Muscle of leg (tissue), 11 donors: Measurements from ENCODE around the gene PIGX. TPM values are rescaled to one million over a fixed set of nuclear protein-coding genes. Genes with fewer than 3 reads are reported as not detected.

Source experiments
- DNase-seq: peaks from one replicate; pipeline ENCODE4 v3.0.0; 2013
- H3K27ac ChIP-seq: one replicate; pipeline ENCODE4 v1.5.1; 2013; ENCODE audit warnings: mild to moderate bottlenecking, low read length, control low read depth
- H3K27me3 ChIP-seq: one replicate; pipeline ENCODE4 v1.6.1; 2013; ENCODE audit warnings: low read length; ENCODE audit not compliant: control insufficient read depth, insufficient read depth
- H3K36me3 ChIP-seq: one replicate; pipeline ENCODE4 v1.6.1; 2013; ENCODE audit warnings: low read length; ENCODE audit not compliant: control insufficient read depth, insufficient read depth
- H3K4me1 ChIP-seq: one replicate; pipeline ENCODE4 v1.6.1; 2013; ENCODE audit warnings: low read length; ENCODE audit not compliant: control insufficient read depth, insufficient read depth
- H3K4me3 ChIP-seq: one replicate; pipeline ENCODE4 v1.5.1; 2013; ENCODE audit warnings: low read length, control low read depth
- H3K9me3 ChIP-seq: replicated peaks from 2 replicates; pipeline ENCODE4 v1.6.1; 2013; ENCODE audit warnings: low read depth, low read length; ENCODE audit not compliant: control insufficient read depth
- WGBS: methylation state at CpG from one replicate; pipeline ENCODE4 v1.1.5; 2013; ENCODE audit warnings: missing lambda C conversion rate; ENCODE audit not compliant: insufficient coverage; 5-methylcytosine and 5-hydroxymethylcytosine counted together
- polyA plus RNA-seq, 8 donors: library from polyadenylated mRNA; unstranded; fragments of 120-200 nt; gene quantifications; one replicate each; pipeline versions ENCODE4 v1.2.1 to v1.2.3, GENCODE V29; 2013; ENCODE audit warnings: inconsistent platforms in 1 of 8, low replicate concordance in 1 of 8; ENCODE audit not compliant: insufficient read length in 8 of 8, insufficient read depth in 1 of 8
- total RNA-seq: library from RNA; stranded (reverse); fragments of 120-200 nt; gene quantifications from one replicate; pipeline ENCODE4 v1.2.4, GENCODE V29; 2013

PIGX gene
- total and polyA plus RNA-seq, 9 donors: 14.7 to 22.0 (median 17.5) TPM

DNA sequence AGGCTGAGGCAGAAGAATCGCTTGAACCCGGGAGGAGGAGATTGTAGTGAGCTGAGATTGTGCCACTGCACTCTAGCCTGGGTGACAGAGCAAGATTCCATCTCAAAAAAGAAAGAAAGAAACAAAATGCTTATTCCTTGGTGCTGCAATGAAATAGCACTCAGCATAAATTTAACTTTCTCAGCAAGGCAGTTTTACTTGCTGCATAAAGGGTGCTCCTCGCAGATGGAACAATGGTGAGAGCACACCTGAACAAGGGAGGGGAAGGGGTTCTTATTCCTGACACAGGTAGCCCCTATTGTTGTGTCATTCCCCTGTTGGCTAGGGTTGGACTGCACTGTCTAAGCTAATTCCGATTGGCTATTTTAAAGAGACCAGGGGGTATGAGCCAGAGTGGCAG lies 44.6 kb downstream of the PIGX start:
- H3K9me3 ChIP-seq: peaks cover 2% of the 10 kb centered on the region
- no peaks in the 10 kb centered on the region for H3K4me1 ChIP-seq
- no peak overlapping the region for H3K4me3 ChIP-seq
- H3K27me3 ChIP-seq: no peaks in the 10 kb centered on the region
- no peak for DNase-seq
- WGBS: 100% methylated on average over 4 of the region's 4 CpGs
- H3K27ac ChIP-seq: no peak overlapping the region
- peaks cover 6% of the 10 kb centered on the region for H3K36me3 ChIP-seq

DNA sequence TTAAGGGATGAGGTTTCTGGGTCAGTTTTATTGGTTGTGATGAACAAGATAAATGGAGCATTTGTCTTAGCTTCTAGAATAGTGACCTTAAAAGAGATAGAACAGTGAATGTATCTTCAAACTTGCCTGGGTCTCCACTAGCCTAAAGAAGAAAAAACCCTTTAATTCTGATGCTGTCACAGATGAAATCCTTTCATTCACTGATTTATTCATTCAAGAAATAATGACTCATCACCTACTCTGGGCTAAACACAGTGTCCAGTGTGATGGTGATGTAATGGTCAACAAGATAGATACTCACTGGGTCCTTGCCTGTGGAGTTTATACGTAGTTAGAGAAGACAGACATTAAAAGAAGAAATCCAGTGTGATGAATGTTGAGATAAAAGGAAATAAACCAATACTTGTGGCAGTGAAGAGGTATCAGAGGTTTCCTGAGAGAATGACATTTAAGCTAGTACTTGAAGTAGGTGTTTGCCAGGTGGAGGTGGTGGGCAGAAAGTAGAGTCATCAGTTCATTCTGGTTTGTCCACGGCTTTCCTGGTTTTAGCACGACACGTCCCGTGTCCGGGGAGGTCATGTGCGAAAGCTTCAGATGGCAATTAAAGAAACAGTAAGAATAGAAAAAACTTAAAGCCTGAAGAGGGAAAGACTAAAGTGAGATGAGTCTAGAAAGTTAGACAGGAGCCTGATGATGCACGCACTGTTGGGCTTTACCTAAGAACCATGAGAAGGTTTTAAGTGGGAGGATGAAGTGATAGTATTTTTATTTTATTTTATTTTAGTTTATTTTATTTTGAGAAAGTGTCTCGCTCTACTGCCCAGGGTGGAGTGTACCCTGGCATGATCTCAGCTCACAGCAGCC lies 45.9 kb downstream of the PIGX start:
- Histone ChIP-seq H3K27me3 (no peaks in the 10 kb centered on the region), H3K27ac (no peak overlapping the region), H3K9me3 (peaks cover 2% of the 10 kb centered on the region), H3K36me3 (peaks cover 6% of the 10 kb centered on the region), H3K4me3 (no peak overlapping the region), H3K4me1 (no peaks in the 10 kb centered on the region)
- DNase-seq: no peak
- WGBS: 91% methylated on average over 8 of the region's 9 CpGs

- Histone ChIP-seq H3K4me1 (no peaks in the 10 kb centered on the region), H3K27me3 (no peaks in the 10 kb centered on the region), H3K27ac (no peak overlapping the region), H3K9me3 (no peaks in the 10 kb centered on the region), H3K36me3 (no peaks in the 10 kb centered on the region), H3K4me3 (no peak overlapping the region)
- WGBS: 92% methylated on average over 7 of the region's 7 CpGs
- DNase-seq: no peak
Observed at GRCh38 chr3:196763179-196763578, 51.0 kb downstream of the PIGX start.

DNA sequence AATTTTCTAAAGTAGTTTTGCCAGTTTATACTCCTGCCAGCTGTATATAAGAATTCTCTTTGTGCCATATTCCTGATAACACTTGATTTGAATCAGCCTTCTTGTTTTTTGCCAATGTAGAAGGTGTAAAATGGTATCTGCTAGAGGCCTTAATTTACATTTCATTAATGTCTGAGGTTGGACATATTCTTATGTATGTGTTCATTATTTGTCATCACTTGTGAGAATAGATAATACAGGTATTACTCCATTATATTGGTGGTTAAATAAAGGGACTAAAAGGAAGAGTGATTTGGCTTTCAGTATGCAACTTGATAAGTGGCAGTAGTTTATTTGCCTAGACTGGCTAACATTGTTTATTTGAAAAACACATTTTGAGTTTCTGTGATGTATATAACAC lies 53.3 kb downstream of the PIGX start:
- no peak for DNase-seq
- Histone ChIP-seq H3K27me3 (no peaks in the 10 kb centered on the region), H3K4me3 (no peak overlapping the region), H3K9me3 (no peaks in the 10 kb centered on the region), H3K27ac (no peak overlapping the region), H3K36me3 (peaks cover 5% of the 10 kb centered on the region), H3K4me1 (no peaks in the 10 kb centered on the region)

GRCh38 chr3:196771067-196771466 lies 58.9 kb downstream of the PIGX start:
- no peak overlapping the region for H3K4me3 ChIP-seq
- H3K4me1 ChIP-seq: no peaks in the 10 kb centered on the region
- H3K36me3 ChIP-seq: peaks cover 5% of the 10 kb centered on the region
- no CpG with 5 or more reads among the region's 1 CpG for WGBS
- no peak for DNase-seq
- H3K27ac ChIP-seq: no peak overlapping the region
- H3K27me3 ChIP-seq: no peaks in the 10 kb centered on the region
- H3K9me3 ChIP-seq: no peaks in the 10 kb centered on the region

DNA sequence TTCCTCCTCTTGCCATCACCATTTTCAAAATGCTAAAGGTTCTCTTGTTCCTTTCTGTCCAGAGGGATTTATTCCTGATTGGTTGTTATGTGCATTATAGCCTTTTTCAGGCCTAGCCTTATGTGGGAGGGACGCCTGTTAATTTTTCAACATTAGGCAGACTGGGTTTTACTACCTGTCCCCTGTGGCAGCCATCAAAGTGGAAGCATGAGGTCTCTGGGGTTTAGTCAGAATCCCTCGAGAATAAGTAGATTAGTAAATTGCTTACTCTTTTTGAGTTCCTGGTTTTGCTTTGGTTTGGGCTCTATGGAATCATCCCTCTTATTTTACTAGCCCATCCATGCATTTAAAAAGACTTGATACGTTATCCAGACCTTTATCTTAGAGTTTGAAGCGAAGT lies 59.9 kb downstream of the PIGX start:
- H3K27ac ChIP-seq: no peak overlapping the region
- WGBS: 80% methylated on average over 1 of the region's 4 CpGs
- no peaks in the 10 kb centered on the region for H3K9me3 ChIP-seq
- DNase-seq: no peak
- no peak overlapping the region for H3K4me3 ChIP-seq
- no peaks in the 10 kb centered on the region for H3K4me1 ChIP-seq
- H3K36me3 ChIP-seq: peaks cover 5% of the 10 kb centered on the region
- no peaks in the 10 kb centered on the region for H3K27me3 ChIP-seq

GRCh38 chr3:196772897-196773296 lies 60.7 kb downstream of the PIGX start:
- H3K4me1 ChIP-seq: no peaks in the 10 kb centered on the region
- no CpG with 5 or more reads among the region's 6 CpGs for WGBS
- H3K27me3 ChIP-seq: no peaks in the 10 kb centered on the region
- no peak overlapping the region for H3K4me3 ChIP-seq
- H3K9me3 ChIP-seq: no peaks in the 10 kb centered on the region
- H3K36me3 ChIP-seq: peaks cover 5% of the 10 kb centered on the region
- H3K27ac ChIP-seq: no peak overlapping the region
- no peak for DNase-seq

DNA sequence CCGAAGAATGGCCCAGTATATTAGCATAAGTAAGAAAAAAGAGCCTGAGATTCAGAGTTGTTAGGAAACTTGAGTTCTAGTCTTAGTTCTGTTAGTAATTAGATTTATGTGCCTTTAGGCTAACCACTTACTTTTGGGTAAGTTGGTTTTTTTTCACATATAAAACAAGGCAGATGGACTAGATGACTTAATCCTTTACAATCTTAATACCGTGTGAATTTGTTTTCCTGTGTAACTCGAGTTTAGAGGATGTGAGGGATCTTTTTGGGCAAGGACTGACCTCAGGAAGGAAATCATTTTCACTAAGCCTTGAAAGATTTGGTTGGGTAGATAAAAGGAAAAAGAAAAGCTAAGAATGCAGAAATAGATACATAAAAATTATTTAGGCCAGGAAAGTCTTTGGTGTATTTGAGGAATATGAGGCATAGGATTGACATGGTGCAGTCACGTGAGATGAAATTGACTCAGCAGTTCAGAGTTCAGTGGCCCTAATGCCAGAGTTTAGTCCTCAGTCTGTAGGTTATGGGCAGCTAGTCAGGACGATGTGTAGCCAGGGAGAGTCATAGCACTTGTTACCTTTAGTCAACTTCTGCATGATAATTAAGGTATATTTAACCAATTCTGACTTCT lies 62.1 kb downstream of the PIGX start:
- Histone ChIP-seq H3K9me3 (no peaks in the 10 kb centered on the region), H3K27ac (no peak overlapping the region), H3K36me3 (no peaks in the 10 kb centered on the region), H3K4me3 (no peak overlapping the region), H3K27me3 (no peaks in the 10 kb centered on the region), H3K4me1 (no peaks in the 10 kb centered on the region)
- WGBS: 67% methylated on average over 1 of the region's 5 CpGs
- DNase-seq: no peak

DNA sequence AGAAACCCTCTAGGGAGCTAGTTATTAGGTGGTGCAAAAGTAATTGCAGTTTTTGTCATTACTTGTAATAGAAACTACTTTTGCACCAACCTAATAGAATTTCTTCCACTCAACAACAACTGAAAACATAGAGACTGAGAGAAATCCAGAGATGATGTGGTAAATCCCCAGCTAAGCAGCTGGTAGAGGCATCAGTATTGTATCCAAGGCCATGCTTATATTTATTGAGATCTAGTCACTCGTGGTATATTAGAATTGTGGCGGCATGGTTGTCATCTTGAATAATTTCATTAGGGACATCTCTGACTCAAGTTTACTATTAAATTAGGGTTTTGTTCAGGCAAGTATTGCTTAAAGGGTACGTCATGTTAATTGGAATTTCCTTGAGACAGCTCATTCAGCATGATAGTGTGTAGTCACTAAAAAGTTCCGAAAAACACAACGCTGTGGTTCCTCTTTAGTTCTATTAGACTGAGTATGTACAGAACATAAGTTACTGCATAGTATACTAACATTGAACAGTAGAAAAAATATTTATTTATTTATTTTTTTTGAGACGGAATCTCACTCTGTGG lies 62.8 kb downstream of the PIGX start:
- no CpG with 5 or more reads among the region's 6 CpGs for WGBS
- H3K36me3 ChIP-seq: peaks cover 2% of the 10 kb centered on the region
- peaks cover 2% of the 10 kb centered on the region for H3K9me3 ChIP-seq
- no peak overlapping the region for H3K27ac ChIP-seq
- no peak overlapping the region for H3K4me3 ChIP-seq
- H3K27me3 ChIP-seq: no peaks in the 10 kb centered on the region
- H3K4me1 ChIP-seq: no peaks in the 10 kb centered on the region
- DNase-seq: no peak

- Histone ChIP-seq H3K36me3 (peaks cover 6% of the 10 kb centered on the region), H3K27ac (no peak overlapping the region), H3K4me1 (no peaks in the 10 kb centered on the region), H3K27me3 (no peaks in the 10 kb centered on the region), H3K9me3 (peaks cover 2% of the 10 kb centered on the region), H3K4me3 (no peak overlapping the region)
- DNase-seq: no peak
- no CpG with 5 or more reads among the region's 9 CpGs for WGBS
Observed at GRCh38 chr3:196775938-196776337, 63.8 kb downstream of the PIGX start.
